Stomach smooth muscle (tissue), 2 donors: ENCODE results near the gene ACOXL.

Experiments used
- H3K27ac ChIP-seq: one replicate; pipeline ENCODE4 v1.7.0; 2013; ENCODE audit warnings: mild to moderate bottlenecking, low read length, inconsistent platforms
- H3K27me3 ChIP-seq, 2 donors: one replicate each; pipeline ENCODE4 v1.7.0; 2013; ENCODE audit warnings: low read length in 2 of 2; ENCODE audit not compliant: insufficient read depth in 2 of 2, control insufficient read depth in 1 of 2
- H3K36me3 ChIP-seq, 2 donors: one replicate each; pipeline ENCODE4 v1.7.0; 2013; ENCODE audit warnings: low read length in 2 of 2; ENCODE audit not compliant: control insufficient read depth in 2 of 2, insufficient read depth in 2 of 2
- H3K4me1 ChIP-seq: one replicate; pipeline ENCODE4 v1.7.0; 2013; ENCODE audit warnings: low read length; ENCODE audit not compliant: control insufficient read depth, insufficient read depth
- H3K4me3 ChIP-seq, 2 donors: one replicate each; pipeline ENCODE4 v1.7.0; 2013; ENCODE audit warnings: low read length in 2 of 2
- H3K9ac ChIP-seq, 2 donors: one replicate each; pipeline ENCODE4 v1.7.0; 2013; ENCODE audit warnings: low read length in 2 of 2, mild to moderate bottlenecking in 1 of 2
- H3K9me3 ChIP-seq, 2 donors: one replicate each; pipeline ENCODE4 v1.7.0; 2013; ENCODE audit warnings: low read length in 2 of 2; ENCODE audit not compliant: control insufficient read depth in 2 of 2
- donor health status: healthy.
- donor health status: Pancreatic carcinoma.

ACOXL gene

DNA sequence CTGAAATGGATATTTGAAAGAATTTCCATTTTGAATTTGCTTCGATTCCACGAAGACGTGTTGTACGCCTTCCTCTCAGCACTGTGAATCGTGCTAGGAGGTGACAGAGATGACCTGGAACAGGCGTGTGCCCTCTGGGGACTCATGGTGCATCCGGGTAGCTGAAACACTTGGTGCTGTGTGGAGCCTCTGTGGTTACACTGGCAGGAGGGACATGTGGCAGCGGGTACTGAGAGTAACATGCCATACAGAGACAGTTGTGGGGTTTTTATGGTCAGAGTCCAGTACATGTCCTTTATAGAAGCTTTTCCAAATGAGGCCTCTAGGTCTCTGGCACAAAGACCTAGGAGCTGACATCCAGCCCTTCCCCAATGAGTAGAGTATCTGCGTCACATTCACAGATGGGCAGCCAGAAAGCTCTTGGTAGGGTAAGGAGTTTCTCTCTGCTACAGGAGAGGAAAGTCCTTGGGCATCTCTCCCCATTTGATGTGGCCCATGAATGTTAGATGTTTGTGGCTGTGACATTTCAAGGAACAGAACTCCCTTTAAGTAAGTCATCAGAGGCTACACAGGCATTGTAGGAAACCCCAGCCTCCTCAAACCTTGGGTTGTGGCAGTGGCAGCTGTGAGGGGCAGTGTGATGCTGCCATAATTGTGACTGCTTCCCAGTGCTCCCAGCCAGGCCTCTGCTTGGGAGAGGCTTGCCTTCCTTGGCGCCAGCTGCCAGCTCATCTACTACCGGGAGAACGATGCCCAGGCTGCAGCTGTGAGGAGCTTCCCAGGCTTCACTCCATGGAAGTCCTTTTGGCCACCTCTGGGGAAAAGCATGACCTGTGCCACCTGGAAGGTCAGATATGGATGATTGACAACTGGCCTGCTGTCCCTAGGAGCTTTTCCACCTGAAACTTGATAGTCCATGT lies 80.6 kb downstream of the ACOXL start:
- Histone ChIP-seq H3K4me3 (no peak overlapping the region), H3K9ac (no peak overlapping the region), H3K36me3 (no peaks in the 10 kb centered on the region), H3K9me3 (no peaks in the 10 kb centered on the region), H3K27me3 (peaks cover 0 to 6% of the 10 kb centered on the region in 2 donors), H3K27ac (no peak overlapping the region), H3K4me1 (no peaks in the 10 kb centered on the region)

DNA sequence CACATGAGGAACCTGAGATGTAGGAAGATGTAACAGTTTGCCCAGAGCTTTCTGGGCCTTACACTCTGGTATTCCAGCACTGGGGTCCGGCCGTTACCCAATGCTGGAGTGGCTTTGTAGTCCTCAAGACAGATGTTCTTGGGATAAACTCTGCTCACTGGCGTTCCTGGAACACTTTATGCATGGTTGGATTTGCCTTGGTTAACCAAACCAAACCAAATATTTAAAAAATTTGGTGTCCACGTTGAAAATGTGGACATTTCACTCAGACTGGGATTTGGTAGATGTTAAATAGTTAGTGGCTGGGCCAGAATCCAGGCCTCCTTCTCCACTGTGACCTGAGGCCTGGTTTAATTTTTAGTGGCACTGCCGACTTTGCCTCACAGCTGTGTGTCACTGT lies 81.5 kb downstream of the ACOXL start:
- Histone ChIP-seq H3K27ac (no peak overlapping the region), H3K36me3 (no peaks in the 10 kb centered on the region), H3K4me1 (no peaks in the 10 kb centered on the region), H3K4me3 (no peak overlapping the region), H3K9me3 (no peaks in the 10 kb centered on the region), H3K9ac (no peak overlapping the region), H3K27me3 (peaks cover 0 to 6% of the 10 kb centered on the region in 2 donors)

DNA sequence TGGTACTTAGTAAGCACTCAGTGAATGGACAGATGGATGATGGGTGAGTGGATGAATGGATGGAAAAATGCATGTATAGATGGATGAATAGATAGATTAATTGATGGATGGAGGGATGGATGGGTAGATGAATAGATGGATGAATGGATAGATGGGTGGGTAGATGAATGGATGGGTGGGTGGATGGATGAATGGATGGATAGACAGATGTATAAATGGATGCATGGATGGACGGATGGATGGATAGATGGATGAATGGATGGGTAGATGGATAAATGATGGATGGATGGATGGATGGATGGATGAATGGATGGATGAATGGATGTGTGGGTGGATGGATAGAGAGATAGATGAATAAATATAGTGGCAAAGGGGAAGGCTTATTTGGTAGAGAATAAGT lies 83.6 kb downstream of the ACOXL start:
- no peak overlapping the region for H3K27ac ChIP-seq
- H3K4me3 ChIP-seq: no peak overlapping the region
- no peaks in the 10 kb centered on the region for H3K4me1 ChIP-seq
- peaks cover 0 to 3% of the 10 kb centered on the region in 2 donors for H3K27me3 ChIP-seq
- no peak overlapping the region for H3K9ac ChIP-seq
- H3K9me3 ChIP-seq: no peaks in the 10 kb centered on the region
- no peaks in the 10 kb centered on the region for H3K36me3 ChIP-seq

DNA sequence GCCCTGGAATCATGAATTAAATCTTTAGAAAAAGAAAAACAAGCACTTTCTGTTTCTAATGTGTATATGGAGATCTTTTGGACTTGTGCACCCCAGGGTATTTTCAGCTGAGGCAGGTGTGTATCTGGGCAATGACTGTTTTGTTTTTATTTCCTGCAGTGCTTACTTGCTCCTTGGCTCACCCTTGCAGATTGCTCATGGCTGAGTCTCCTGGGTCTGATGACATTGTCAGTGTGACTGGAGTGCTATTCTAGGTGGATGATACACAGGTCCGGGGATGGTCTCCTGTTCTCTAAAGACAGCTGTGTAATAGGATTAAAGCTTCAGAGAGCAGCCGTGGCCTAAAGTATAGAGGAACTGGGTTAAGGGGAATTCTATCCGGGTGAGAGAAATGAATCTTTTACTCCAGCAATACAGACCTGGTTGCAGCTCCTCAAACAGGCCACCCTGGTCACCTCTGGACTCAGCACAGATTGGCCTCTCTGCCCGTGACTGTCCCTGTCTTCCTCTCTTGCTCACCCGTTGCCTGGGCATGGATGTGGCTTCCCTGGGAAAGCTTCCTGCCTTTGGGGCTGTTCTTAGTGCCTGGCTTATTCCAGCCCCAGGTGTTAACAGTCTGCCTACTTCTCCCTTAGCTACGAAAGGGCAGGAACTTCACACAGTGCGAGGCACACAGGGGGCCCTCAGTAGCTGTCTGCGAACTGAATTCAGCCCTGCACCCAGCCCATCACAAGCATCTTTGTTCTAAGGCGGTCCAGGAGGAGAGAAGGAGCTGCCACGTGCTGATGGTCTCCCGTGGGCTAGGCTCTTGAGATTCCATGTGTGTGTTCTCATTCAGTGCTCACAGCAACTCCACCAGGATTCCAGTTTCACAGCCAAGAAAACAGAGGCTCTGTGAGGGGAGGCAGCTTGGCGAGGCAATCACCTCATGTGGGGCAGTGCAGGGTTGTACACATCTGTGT lies 84.3 kb downstream of the ACOXL start:
- no peak overlapping the region for H3K27ac ChIP-seq
- H3K27me3 ChIP-seq: peaks cover 0 to 2% of the 10 kb centered on the region in 2 donors
- no peaks in the 10 kb centered on the region for H3K9me3 ChIP-seq
- H3K9ac ChIP-seq: no peak overlapping the region
- H3K4me1 ChIP-seq: no peaks in the 10 kb centered on the region
- H3K36me3 ChIP-seq: no peaks in the 10 kb centered on the region
- no peak overlapping the region for H3K4me3 ChIP-seq

DNA sequence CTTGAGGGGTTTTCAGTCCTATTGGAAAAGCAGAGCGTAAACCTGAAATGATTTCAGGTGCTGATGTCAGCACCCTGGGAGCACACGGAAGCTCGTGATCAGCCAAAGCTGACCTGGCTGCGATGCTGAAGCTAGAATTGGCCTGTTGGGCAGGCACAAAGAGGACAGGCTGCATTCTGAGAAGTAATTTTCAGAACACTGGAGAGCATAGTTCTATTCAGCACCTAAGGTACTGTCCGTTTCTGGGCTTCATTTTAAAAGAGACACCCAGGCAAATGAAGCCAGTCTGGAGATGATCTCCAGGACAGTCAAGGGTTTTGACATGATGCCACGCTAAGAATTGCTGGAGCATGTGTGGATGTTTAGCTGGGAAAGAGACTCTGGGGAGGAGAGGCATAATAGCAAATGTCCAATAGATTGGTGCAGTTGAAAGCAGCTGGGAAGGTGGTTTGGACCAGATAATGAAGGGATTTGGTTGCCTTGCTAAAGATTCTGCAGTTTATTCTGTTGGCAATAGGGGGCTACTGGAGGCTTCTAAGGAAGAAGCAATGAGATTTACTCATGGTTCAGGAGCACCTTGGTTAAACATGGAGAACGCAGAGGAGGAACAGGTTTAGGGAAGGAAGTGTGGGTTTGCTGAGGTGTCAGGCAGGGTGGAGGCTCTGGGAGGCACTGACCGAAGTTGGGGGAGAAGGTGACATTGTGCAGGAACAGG lies 86.6 kb downstream of the ACOXL start:
- Histone ChIP-seq H3K4me1 (no peaks in the 10 kb centered on the region), H3K4me3 (no peak overlapping the region), H3K27ac (no peak overlapping the region), H3K9me3 (peaks cover 0 to 3% of the 10 kb centered on the region in 2 donors), H3K36me3 (no peaks in the 10 kb centered on the region), H3K27me3 (peaks cover 0 to 2% of the 10 kb centered on the region in 2 donors), H3K9ac (no peak overlapping the region)

DNA sequence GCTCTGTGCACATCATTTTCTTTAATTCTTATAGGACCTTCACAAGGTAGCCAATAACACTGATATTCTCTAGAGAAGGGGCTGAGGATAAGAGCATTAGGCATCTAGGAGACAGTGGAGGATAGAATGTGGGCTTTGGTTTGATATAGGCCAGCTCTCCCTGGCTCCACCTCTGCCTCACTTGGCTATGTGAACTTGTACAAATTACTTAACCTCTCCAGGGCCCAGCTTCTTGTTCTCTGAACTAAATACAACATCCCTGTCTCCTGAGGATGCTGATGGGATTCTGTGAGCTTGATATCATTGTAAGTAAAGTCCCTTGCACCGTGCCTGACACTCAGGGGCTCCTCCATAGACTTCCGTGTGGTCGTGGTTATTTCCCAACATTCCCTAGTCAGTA lies 87.3 kb downstream of the ACOXL start:
- Histone ChIP-seq H3K9ac (no peak overlapping the region), H3K4me3 (no peak overlapping the region), H3K4me1 (no peaks in the 10 kb centered on the region), H3K27ac (no peak overlapping the region), H3K9me3 (peaks cover 0 to 3% of the 10 kb centered on the region in 2 donors), H3K36me3 (no peaks in the 10 kb centered on the region), H3K27me3 (peaks cover 0 to 2% of the 10 kb centered on the region in 2 donors)

DNA sequence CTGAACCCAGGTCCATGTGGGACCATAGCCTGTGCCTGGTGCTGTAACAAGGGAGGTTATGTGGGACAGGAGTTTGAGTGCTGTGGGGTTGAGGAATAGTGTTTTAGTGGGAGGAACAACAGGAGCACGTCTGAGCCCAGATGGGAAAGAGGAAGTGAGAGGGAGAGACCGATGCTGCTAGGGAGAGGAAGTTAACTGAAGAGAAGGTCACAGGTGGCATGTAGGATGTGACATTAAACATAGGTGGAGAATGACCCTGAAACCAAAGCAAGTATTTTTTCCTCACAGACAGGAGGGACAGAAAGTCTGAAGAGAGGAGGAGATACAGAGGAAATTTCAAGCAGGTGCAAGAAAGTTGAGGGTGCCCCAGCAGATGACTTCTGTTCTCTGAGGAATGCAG lies 87.8 kb downstream of the ACOXL start:
- H3K9ac ChIP-seq: no peak overlapping the region
- H3K36me3 ChIP-seq: no peaks in the 10 kb centered on the region
- peaks cover 0 to 2% of the 10 kb centered on the region in 2 donors for H3K27me3 ChIP-seq
- H3K4me1 ChIP-seq: no peaks in the 10 kb centered on the region
- peaks cover 0 to 3% of the 10 kb centered on the region in 2 donors for H3K9me3 ChIP-seq
- H3K4me3 ChIP-seq: no peak overlapping the region
- no peak overlapping the region for H3K27ac ChIP-seq

DNA sequence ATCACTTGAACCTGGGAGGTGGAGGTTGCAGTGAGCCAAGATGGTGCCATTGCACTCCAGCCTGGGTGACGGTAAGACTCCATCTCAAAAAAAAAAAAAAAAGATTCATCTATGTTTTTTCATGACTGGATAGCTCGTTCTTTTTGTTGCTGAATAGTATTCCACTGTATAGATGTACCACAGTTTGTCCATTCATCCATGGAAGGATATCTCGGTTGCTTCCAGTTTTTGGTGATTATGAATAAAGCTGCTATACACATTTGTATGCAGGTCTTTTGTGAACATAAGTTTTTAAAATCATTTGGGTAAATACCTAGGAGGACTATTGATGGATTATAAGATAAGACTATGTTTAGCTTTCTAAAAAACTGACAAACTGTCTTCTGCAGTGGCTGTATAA lies 90.8 kb downstream of the ACOXL start:
- H3K9ac ChIP-seq: no peak overlapping the region
- no peak overlapping the region for H3K27ac ChIP-seq
- no peaks in the 10 kb centered on the region for H3K4me1 ChIP-seq
- H3K27me3 ChIP-seq: no peaks in the 10 kb centered on the region
- H3K36me3 ChIP-seq: no peaks in the 10 kb centered on the region
- peaks cover 0 to 3% of the 10 kb centered on the region in 2 donors for H3K9me3 ChIP-seq
- no peak overlapping the region for H3K4me3 ChIP-seq

DNA sequence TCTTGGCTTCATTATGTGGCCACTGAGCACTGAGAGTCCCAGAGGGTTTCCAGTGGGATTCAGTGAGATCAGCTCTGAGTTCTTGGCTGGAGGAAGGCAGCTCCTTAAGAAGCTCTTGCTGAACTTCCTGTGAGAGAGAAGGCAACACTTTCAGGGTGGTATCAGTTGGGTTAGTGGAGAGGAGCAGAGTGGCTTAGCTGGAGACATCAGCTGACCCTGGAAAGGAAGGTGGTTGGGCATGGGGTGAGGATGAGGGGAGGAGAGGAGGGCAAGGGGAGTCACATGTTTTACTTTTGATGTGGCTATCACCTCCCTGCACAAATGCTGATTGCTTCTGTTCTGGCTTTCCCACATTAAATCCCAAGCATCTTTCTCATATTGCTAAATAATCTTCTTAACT lies 95.1 kb downstream of the ACOXL start:
- H3K4me1 ChIP-seq: no peaks in the 10 kb centered on the region
- no peaks in the 10 kb centered on the region for H3K36me3 ChIP-seq
- no peak overlapping the region for H3K4me3 ChIP-seq
- no peak overlapping the region for H3K9ac ChIP-seq
- H3K27ac ChIP-seq: no peak overlapping the region
- H3K9me3 ChIP-seq: peaks cover 0 to 3% of the 10 kb centered on the region in 2 donors
- no peaks in the 10 kb centered on the region for H3K27me3 ChIP-seq

DNA sequence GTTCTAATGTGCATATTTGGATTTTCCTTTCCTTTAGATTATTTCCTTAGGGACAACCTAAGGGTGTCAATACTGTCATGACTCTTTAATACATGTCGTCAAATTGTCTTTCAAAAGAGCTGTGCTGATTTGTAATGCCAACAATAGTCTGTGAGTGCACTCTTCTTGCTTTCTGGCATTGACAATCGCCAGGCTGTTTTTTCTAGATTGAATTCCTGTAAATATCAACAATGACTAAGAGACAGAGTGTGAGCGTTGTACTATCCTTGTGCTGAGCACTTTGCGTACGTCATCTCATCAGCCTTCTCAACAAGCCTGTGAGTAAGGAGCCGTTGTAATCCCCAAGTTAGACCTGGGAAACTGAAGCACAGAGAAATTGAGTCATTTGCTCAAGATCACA lies 96.0 kb downstream of the ACOXL start:
- no peaks in the 10 kb centered on the region for H3K4me1 ChIP-seq
- H3K36me3 ChIP-seq: no peaks in the 10 kb centered on the region
- no peak overlapping the region for H3K9ac ChIP-seq
- H3K4me3 ChIP-seq: no peak overlapping the region
- H3K9me3 ChIP-seq: peaks cover 0 to 3% of the 10 kb centered on the region in 2 donors
- no peak overlapping the region for H3K27ac ChIP-seq
- no peaks in the 10 kb centered on the region for H3K27me3 ChIP-seq
